Measurements from ENCODE around the gene FOXE1.

The FOXE1 gene

GRCh38 chr9:97853056-97853843 lies at the start of gene FOXE1:
FOXE1 (plus strand) TSS chr9:97853226; CDS start chr9:97853915, 689 bp downstream.
- no peak for DNase-seq

- DNase-seq = no peak
These were observed 49.0 kb upstream of the FOXE1 start for GRCh38 chr9:97804059-97804365.

GRCh38 chr9:97806721-97807120 lies 46.3 kb upstream of the FOXE1 start:
- no peak for DNase-seq

- DNase-seq = no peak
These were observed 45.3 kb upstream of the FOXE1 start for GRCh38 chr9:97807681-97808080.

- peak; percentile 40 for DNase-seq
These were observed 44.6 kb upstream of the FOXE1 start for GRCh38 chr9:97808415-97808814.

GRCh38 chr9:97808972-97809371 lies 44.1 kb upstream of the FOXE1 start:
- DNase-seq = peak; percentile 35

- DNase-seq = no peak
These were observed 43.2 kb upstream of the FOXE1 start for GRCh38 chr9:97809666-97810344.

- DNase-seq = no peak
These were observed 41.3 kb upstream of the FOXE1 start for GRCh38 chr9:97811533-97812246.

- DNase-seq = no peak
These were observed 40.8 kb upstream of the FOXE1 start for GRCh38 chr9:97812247-97812543.

- no peak for DNase-seq
These were observed 40.0 kb upstream of the FOXE1 start for GRCh38 chr9:97813072-97813471.

- no peak for DNase-seq
These were observed 33.3 kb upstream of the FOXE1 start for GRCh38 chr9:97819735-97820134.

- DNase-seq = no peak
These were observed 32.7 kb upstream of the FOXE1 start for GRCh38 chr9:97820373-97820772.

GRCh38 chr9:97830884-97831829 lies 21.9 kb upstream of the FOXE1 start:
- no peak for DNase-seq

- no peak for DNase-seq
These were observed 21.0 kb upstream of the FOXE1 start for GRCh38 chr9:97831843-97832636.

- DNase-seq = no peak
These were observed 12.5 kb upstream of the FOXE1 start for GRCh38 chr9:97840521-97840920.

GRCh38 chr9:97842960-97843359 lies 10.1 kb upstream of the FOXE1 start:
- DNase-seq = no peak

- DNase-seq = no peak
These were observed 7.9 kb upstream of the FOXE1 start for GRCh38 chr9:97845130-97845529.

GRCh38 chr9:97845763-97846162 lies 7.3 kb upstream of the FOXE1 start:
- no peak for DNase-seq

GRCh38 chr9:97846347-97846746 lies 6.7 kb upstream of the FOXE1 start:
- DNase-seq = no peak

- no peak for DNase-seq
These were observed 5.4 kb upstream of the FOXE1 start for GRCh38 chr9:97847474-97848214.

GRCh38 chr9:97848215-97848479 lies 4.9 kb upstream of the FOXE1 start:
- no peak for DNase-seq
